CD4-positive, alpha-beta T cell treated with Interleukin-1 beta for 1 hour (primary cell): ENCODE results near the gene TMEM134.

Experiments
- DNase-seq, 2 donors: peaks; one replicate each; pipeline ENCODE4 v3.0.0-alpha.2; 2020 to 2022

TMEM134 gene

GRCh38 chr11:67500484-67500821, 31.4 kb upstream of the TMEM134 start:
- no peak for DNase-seq

GRCh38 chr11:67499808-67500483, 30.9 kb upstream of the TMEM134 start:
- DNase-seq: no peak

- DNase-seq: no peak
Measured at GRCh38 chr11:67498544-67498972, 29.5 kb upstream of the TMEM134 start.

- DNase-seq: no peak
Measured at GRCh38 chr11:67497656-67498291, 28.7 kb upstream of the TMEM134 start.

GRCh38 chr11:67496113-67496512, 27.1 kb upstream of the TMEM134 start:
- DNase-seq: no peak

GRCh38 chr11:67495234-67496005, 26.4 kb upstream of the TMEM134 start:
- DNase-seq: no peak

GRCh38 chr11:67494371-67495233, 25.6 kb upstream of the TMEM134 start:
- no peak for DNase-seq

GRCh38 chr11:67493548-67494370, 24.7 kb upstream of the TMEM134 start:
- no peak for DNase-seq

GRCh38 chr11:67492801-67493547, 23.9 kb upstream of the TMEM134 start:
- DNase-seq: peak in 1 of 2 donors; percentile 26

GRCh38 chr11:67492069-67492727, 23.1 kb upstream of the TMEM134 start:
- DNase-seq: no peak

- DNase-seq: no peak
Measured at GRCh38 chr11:67491276-67492068, 22.4 kb upstream of the TMEM134 start.

GRCh38 chr11:67490727-67491065, 21.6 kb upstream of the TMEM134 start:
- no peak for DNase-seq

GRCh38 chr11:67489885-67490726, 21.1 kb upstream of the TMEM134 start:
- no peak for DNase-seq

- DNase-seq: no peak
Measured at GRCh38 chr11:67489203-67489884, 20.3 kb upstream of the TMEM134 start.

- DNase-seq: peak in 1 of 2 donors; percentile 40
Measured at GRCh38 chr11:67486481-67487195, 17.6 kb upstream of the TMEM134 start.

- peak; percentile 66 to 78 for DNase-seq
Measured at GRCh38 chr11:67485873-67486361, 16.9 kb upstream of the TMEM134 start.

GRCh38 chr11:67484847-67485311, 15.8 kb upstream of the TMEM134 start:
- DNase-seq: peak; percentile 66 to 70
